HepG2 (cell line): ENCODE results near the gene HSPA14. TPM values are rescaled to one million over a fixed set of nuclear protein-coding genes. Genes with fewer than 3 reads are reported as not detected.
A peak's percentile ranks its signal among the peaks of the same experiment; 100 is the strongest.

Source experiments
- ARNT ChIP-seq: fragments of 450-650 bp; IDR thresholded peaks from 2 replicates; pipeline ENCODE4 v1.6.1; 2017
- BATF2 ChIP-seq: sonication (generic); formaldehyde crosslinking; IDR thresholded peaks from 2 replicates; pipeline ENCODE4 v1.8.0; 2022; ENCODE audit warnings: mild to moderate bottlenecking, missing genetic modification reagents, moderate library complexity
- CHCHD3 ChIP-seq: sonication (generic); formaldehyde crosslinking; IDR thresholded peaks from 2 replicates; pipeline ENCODE4 v1.8.0; 2022; ENCODE audit warnings: mild to moderate bottlenecking, missing genetic modification reagents, moderate library complexity
- ETS1 ChIP-seq: sonication (generic); formaldehyde crosslinking; IDR thresholded peaks from 2 replicates; pipeline ENCODE4 v1.4.0; 2020; ENCODE audit warnings: missing genetic modification reagents
- EZH2 ChIP-seq: conservative IDR thresholded peaks from 2 replicates; pipeline ENCODE4 v1.6.1; 2012; ENCODE audit warnings: mild to moderate bottlenecking, low read depth, low read length, moderate library complexity
- GFI1 ChIP-seq: sonication (generic); formaldehyde crosslinking; IDR thresholded peaks from 2 replicates; pipeline ENCODE4 v1.5.0; 2020; ENCODE audit warnings: missing genetic modification reagents, mild to moderate bottlenecking, borderline replicate concordance
- HOMEZ ChIP-seq: IDR thresholded peaks from 2 replicates; pipeline ENCODE4 v1.6.1; 2016; ENCODE audit warnings: low read depth
- NFIB ChIP-seq: sonication (generic); formaldehyde crosslinking; IDR thresholded peaks from 2 replicates; pipeline ENCODE4 v1.9.0; 2021; ENCODE audit warnings: missing genetic modification reagents, mild to moderate bottlenecking, borderline replicate concordance
- PHF5A ChIP-seq: IDR thresholded peaks from one replicate; pipeline ENCODE4 v1.6.1; 2018; ENCODE audit warnings: low read depth, missing genetic modification reagents; ENCODE audit not compliant: unreplicated experiment
- REL ChIP-seq: sonication (generic); formaldehyde crosslinking; conservative IDR thresholded peaks from 2 replicates; pipeline ENCODE4 v1.8.0; 2022; ENCODE audit warnings: mild to moderate bottlenecking, missing genetic modification reagents, moderate library complexity
- TCF7 ChIP-seq: sonication (generic); IDR thresholded peaks from 2 replicates; pipeline ENCODE4 v1.6.1; 2016; ENCODE audit warnings: antibody characterized with exemption, low read depth
- ZBTB1 ChIP-seq: sonication (generic); formaldehyde crosslinking; IDR thresholded peaks from 2 replicates; pipeline ENCODE4 v1.4.0; 2020; ENCODE audit warnings: missing genetic modification reagents, borderline replicate concordance
- ZFX ChIP-seq: sonication (generic); formaldehyde crosslinking; IDR thresholded peaks from 2 replicates; pipeline ENCODE4 v1.4.0; 2020; ENCODE audit warnings: mild to moderate bottlenecking, low read depth, missing genetic modification reagents, moderate library complexity
- ZMYM3 ChIP-seq: sonication (generic); formaldehyde crosslinking; IDR thresholded peaks from 2 replicates; pipeline ENCODE4 v1.5.1; 2020; ENCODE audit warnings: mild to moderate bottlenecking, missing genetic modification reagents
- ZMYM4 ChIP-seq: sonication (generic); formaldehyde crosslinking; IDR thresholded peaks from 2 replicates; pipeline ENCODE4 v1.8.1; 2023; ENCODE audit warnings: mild to moderate bottlenecking, missing genetic modification reagents
- ZNF335 ChIP-seq: sonication (generic); formaldehyde crosslinking; IDR thresholded peaks from 2 replicates; pipeline ENCODE4 v1.4.0; 2020; ENCODE audit warnings: missing genetic modification reagents
- ZNF33A ChIP-seq: sonication (generic); formaldehyde crosslinking; IDR thresholded peaks from 2 replicates; pipeline ENCODE4 v1.5.1; 2020; ENCODE audit warnings: missing genetic modification reagents, mild to moderate bottlenecking, moderate library complexity, borderline replicate concordance
- ZNF33B ChIP-seq: sonication (generic); formaldehyde crosslinking; IDR thresholded peaks from 2 replicates; pipeline ENCODE4 v1.5.1; 2020; ENCODE audit warnings: mild to moderate bottlenecking, missing genetic modification reagents
- ZNF564 ChIP-seq: sonication (generic); formaldehyde crosslinking; IDR thresholded peaks from 2 replicates; pipeline ENCODE4 v1.8.1; 2023; ENCODE audit warnings: mild to moderate bottlenecking, missing genetic modification reagents
- ZNF569 ChIP-seq: sonication (generic); formaldehyde crosslinking; IDR thresholded peaks from 2 replicates; pipeline ENCODE4 v1.5.0; 2020; ENCODE audit warnings: mild to moderate bottlenecking, missing genetic modification reagents, moderate library complexity, borderline replicate concordance
- ZNF687 ChIP-seq: sonication (generic); formaldehyde crosslinking; IDR thresholded peaks from 2 replicates; pipeline ENCODE4 v1.5.1; 2020; ENCODE audit warnings: mild to moderate bottlenecking, missing genetic modification reagents, moderate library complexity
- ZNF878 ChIP-seq: sonication (generic); formaldehyde crosslinking; IDR thresholded peaks from 2 replicates; pipeline ENCODE4 v1.8.1; 2023; ENCODE audit warnings: mild to moderate bottlenecking, missing genetic modification reagents, moderate library complexity
- ZSCAN25 ChIP-seq: sonication (generic); formaldehyde crosslinking; IDR thresholded peaks from 2 replicates; pipeline ENCODE4 v1.8.0; 2022; ENCODE audit warnings: mild to moderate bottlenecking, missing genetic modification reagents
- polyA plus RNA-seq, 8 experiments: library from polyadenylated mRNA; depleted of rRNA in 3 of 8; stranded (reverse) in 7 of 8; unstranded in 1 of 8; fragments of >200 nt; fragmentation: Illumina TruSeq in 4 of 8; extraction: Trizol in 4 of 8; gene quantifications; 2 replicates each; pipeline versions ENCODE4 v1.2.1 to v1.2.3, GENCODE V29; 2011 to 2016; ENCODE audit warnings: low read depth in 4 of 8, missing spikeins in 1 of 8, mixed read lengths in 1 of 8; ENCODE audit not compliant: insufficient read depth in 1 of 8
- total RNA-seq, 5 experiments: library from RNA; depleted of rRNA; stranded (reverse); fragments of >200 nt; fragmentation: Illumina TruSeq; extraction: Trizol; gene quantifications; 2 replicates each; pipeline ENCODE4 v1.2.3, GENCODE V29; 2016; ENCODE audit warnings: low read depth in 1 of 5

Gene HSPA14
- total and polyA plus RNA-seq, 2 of the 13 experiments (the other 11 are each of a cell fraction or from before 2014, with no cell fraction given), result 10.7 to 29.8 TPM

- TF ChIP-seq ZNF33A (CRISPR knock-in tag), result no peak
- TF ChIP-seq ZNF687 (CRISPR knock-in tag), result peak; percentile 91
- peak; percentile 59 for TF ChIP-seq ZNF564 (CRISPR knock-in tag)
- TF ChIP-seq ZNF335 (CRISPR knock-in tag), result peak; percentile 62; the same call in 1 of the 2 replicates
- no peak for TF ChIP-seq ETS1 (CRISPR knock-in tag)
- TF ChIP-seq CHCHD3 (CRISPR knock-in tag), result peak; percentile 92; the same call in 1 of the 2 replicates
- TF ChIP-seq TCF7, result no peak
- TF ChIP-seq BATF2 (CRISPR knock-in tag), result no peak
- no peak for TF ChIP-seq ARNT
- no peak for TF ChIP-seq ZNF569
- no peak for TF ChIP-seq EZH2
- TF ChIP-seq HOMEZ (CRISPR knock-in tag), result peak; percentile 31; the same call in 1 of the 2 replicates
- no peak for TF ChIP-seq PHF5A (CRISPR knock-in tag)
- no peak for TF ChIP-seq ZSCAN25 (CRISPR knock-in tag)
- no peak for TF ChIP-seq ZNF878
- peak; percentile 93 for TF ChIP-seq ZNF33B (CRISPR knock-in tag)
- TF ChIP-seq ZBTB1 (CRISPR knock-in tag), result no peak
- no peak for TF ChIP-seq ZMYM3 (CRISPR knock-in tag)
- TF ChIP-seq REL (CRISPR knock-in tag), result 0 out of 2 replicates have a peak, but pooled peaks have one; percentile 22
- TF ChIP-seq NFIB (CRISPR knock-in tag), result no peak
- TF ChIP-seq ZFX, result peak; percentile 97
- TF ChIP-seq GFI1 (CRISPR knock-in tag), result peak; percentile 61; the same call in 1 of the 2 replicates
- TF ChIP-seq ZMYM4 (CRISPR knock-in tag), result peak; percentile 86
Measured at GRCh38 chr10:14878266-14879123, 40.4 kb downstream of the HSPA14 start, which contains the start of gene SUV39H2 (continued).
